HG02938 (cell line): ENCODE measurements around the gene IFNAR2.
A peak's percentile ranks its signal among the peaks of the same experiment; 100 is the strongest.

ENCODE experiments used
- ATAC-seq: cut with Tn5 transposase; IDR thresholded peaks from one replicate; pipeline ENCODE4 v1.9.1; 2021; ENCODE audit warnings: mild to moderate bottlenecking, moderate library complexity; ENCODE audit not compliant: unreplicated experiment

IFNAR2 gene

GRCh38 chr21:33229784-33230544 is at the start of gene IFNAR2:
TSS of gene IFNAR2 (plus strand) at chr21:33229938. CDS start at chr21:33241923, 11,985 bp downstream.
- peak; percentile 53 for ATAC-seq

GRCh38 chr21:33185852-33186251 is 43.9 kb upstream of the IFNAR2 start:
- no peak for ATAC-seq

GRCh38 chr21:33187276-33187675 is 42.5 kb upstream of the IFNAR2 start:
- no peak for ATAC-seq

- no peak for ATAC-seq
These were observed 40.5 kb upstream of the IFNAR2 start for GRCh38 chr21:33189237-33189636.

- no peak for ATAC-seq
These were observed 39.9 kb upstream of the IFNAR2 start for GRCh38 chr21:33189824-33190223.

GRCh38 chr21:33196941-33197374 is 32.8 kb upstream of the IFNAR2 start:
- ATAC-seq = no peak

GRCh38 chr21:33197496-33197895 is 32.2 kb upstream of the IFNAR2 start:
- no peak for ATAC-seq

GRCh38 chr21:33198346-33199099 is 31.2 kb upstream of the IFNAR2 start:
- no peak for ATAC-seq

GRCh38 chr21:33199100-33199464 is 30.7 kb upstream of the IFNAR2 start:
- no peak for ATAC-seq

GRCh38 chr21:33199516-33200217 is 30.1 kb upstream of the IFNAR2 start:
- peak; percentile 61 for ATAC-seq

- no peak for ATAC-seq
These were observed 27.8 kb upstream of the IFNAR2 start for GRCh38 chr21:33201956-33202355.

- ATAC-seq = no peak
These were observed 27.0 kb upstream of the IFNAR2 start for GRCh38 chr21:33202464-33203363.

GRCh38 chr21:33203371-33203724 is 26.4 kb upstream of the IFNAR2 start:
- ATAC-seq = no peak

- no peak for ATAC-seq
These were observed 24.3 kb upstream of the IFNAR2 start for GRCh38 chr21:33205476-33205875.

- no peak for ATAC-seq
These were observed 22.9 kb upstream of the IFNAR2 start for GRCh38 chr21:33206771-33207281.

GRCh38 chr21:33207449-33208149 is 22.1 kb upstream of the IFNAR2 start:
- ATAC-seq = no peak

- ATAC-seq = no peak
These were observed 21.2 kb upstream of the IFNAR2 start for GRCh38 chr21:33208534-33208933.

- ATAC-seq = no peak
These were observed 18.4 kb upstream of the IFNAR2 start for GRCh38 chr21:33211305-33211704.

- ATAC-seq = no peak
These were observed 18.0 kb upstream of the IFNAR2 start for GRCh38 chr21:33211732-33212131.
